Thyroid gland (tissue), 4 donors: ENCODE measurements around the gene PPP1R11.

Experiments
- POLR2A ChIP-seq, 2 donors: fragments of 450-650 bp; IDR thresholded peaks; one replicate each; pipeline ENCODE4 v1.6.1; 2017; ENCODE audit warnings: antibody characterized with exemption in 2 of 2, mild to moderate bottlenecking in 2 of 2, moderate library complexity in 1 of 2
- TF ChIP-seq, protein P1 (sequence below), 6 experiments: fragments of 200-600 bp in 3 of 6; fragments of 450-650 bp in 3 of 6; sonication (generic) in 3 of 6; IDR thresholded peaks; one replicate each; pipeline ENCODE4 v1.5.1; 2016 to 2019; ENCODE audit warnings: antibody characterized with exemption in 6 of 6, mild to moderate bottlenecking in 2 of 6, inconsistent platforms in 1 of 6, moderate library complexity in 1 of 6

GRCh38 chr6:30116724-30117123 is 49.7 kb downstream of the PPP1R11 start:
- TF ChIP-seq, protein P1, sequence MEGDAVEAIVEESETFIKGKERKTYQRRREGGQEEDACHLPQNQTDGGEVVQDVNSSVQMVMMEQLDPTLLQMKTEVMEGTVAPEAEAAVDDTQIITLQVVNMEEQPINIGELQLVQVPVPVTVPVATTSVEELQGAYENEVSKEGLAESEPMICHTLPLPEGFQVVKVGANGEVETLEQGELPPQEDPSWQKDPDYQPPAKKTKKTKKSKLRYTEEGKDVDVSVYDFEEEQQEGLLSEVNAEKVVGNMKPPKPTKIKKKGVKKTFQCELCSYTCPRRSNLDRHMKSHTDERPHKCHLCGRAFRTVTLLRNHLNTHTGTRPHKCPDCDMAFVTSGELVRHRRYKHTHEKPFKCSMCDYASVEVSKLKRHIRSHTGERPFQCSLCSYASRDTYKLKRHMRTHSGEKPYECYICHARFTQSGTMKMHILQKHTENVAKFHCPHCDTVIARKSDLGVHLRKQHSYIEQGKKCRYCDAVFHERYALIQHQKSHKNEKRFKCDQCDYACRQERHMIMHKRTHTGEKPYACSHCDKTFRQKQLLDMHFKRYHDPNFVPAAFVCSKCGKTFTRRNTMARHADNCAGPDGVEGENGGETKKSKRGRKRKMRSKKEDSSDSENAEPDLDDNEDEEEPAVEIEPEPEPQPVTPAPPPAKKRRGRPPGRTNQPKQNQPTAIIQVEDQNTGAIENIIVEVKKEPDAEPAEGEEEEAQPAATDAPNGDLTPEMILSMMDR (IDR thresholded peaks at IDR 0.05) = no peak
- no peak for TF ChIP-seq POLR2A (IDR thresholded peaks at IDR 0.05)
